DOHH2 (cell line): Measurements from ENCODE around the gene THBD.

Experiments used
- H3F3A ChIP-seq: fragments of 200-600 bp; sonication (generic), shearing (Covaris generic); 2 replicates; pipeline ENCODE4 v1.6.0; 2016; ENCODE audit warnings: antibody characterized with exemption, mild to moderate bottlenecking; ENCODE audit not compliant: control insufficient read depth, insufficient read depth
- H3K27ac ChIP-seq: fragments of 200-600 bp; sonication (generic); 2 replicates; pipeline ENCODE4 v1.5.1; 2014; ENCODE audit warnings: low read depth, mild to moderate bottlenecking, low read length, moderate library complexity
- H3K27me3 ChIP-seq: fragments of 200-600 bp; sonication (generic); 2 replicates; pipeline ENCODE4 v1.6.1; 2014; ENCODE audit warnings: mild to moderate bottlenecking, low read length, mixed read lengths; ENCODE audit not compliant: control insufficient read depth
- H3K36me3 ChIP-seq: fragments of 200-600 bp; sonication (generic); 2 replicates; pipeline ENCODE4 v1.6.1; 2014; ENCODE audit warnings: mild to moderate bottlenecking, low read length, moderate library complexity, mixed read lengths; ENCODE audit not compliant: control insufficient read depth
- H3K4me1 ChIP-seq: fragments of 200-600 bp; sonication (generic); 2 replicates; pipeline ENCODE4 v1.6.1; 2014; ENCODE audit warnings: mild to moderate bottlenecking, low read length, mixed read lengths; ENCODE audit not compliant: control insufficient read depth
- H3K4me2 ChIP-seq: fragments of 200-600 bp; sonication (generic); 2 replicates; pipeline ENCODE4 v1.6.0; 2014; ENCODE audit warnings: mild to moderate bottlenecking, low read length, moderate library complexity
- H3K4me3 ChIP-seq: fragments of 200-600 bp; sonication (generic); 2 replicates; pipeline ENCODE4 v1.5.1; 2014; ENCODE audit warnings: mild to moderate bottlenecking, low read length, mixed read lengths
- H3K79me2 ChIP-seq: fragments of 200-600 bp; sonication (generic); 2 replicates; pipeline ENCODE4 v1.6.1; 2014; ENCODE audit warnings: mild to moderate bottlenecking, low read length, mixed read lengths; ENCODE audit not compliant: control insufficient read depth
- H3K9me2 ChIP-seq: fragments of 200-600 bp; sonication (generic); replicated peaks from 2 replicates; pipeline ENCODE4 v1.6.1; 2014; ENCODE audit warnings: mild to moderate bottlenecking, low read length, mixed read lengths; ENCODE audit not compliant: control insufficient read depth
- H3K9me3 ChIP-seq: fragments of 200-600 bp; sonication (generic); 2 replicates; pipeline ENCODE4 v1.6.1; 2014; ENCODE audit warnings: antibody characterized with exemption, low read length, mixed read lengths; ENCODE audit not compliant: control insufficient read depth, insufficient read depth
- H4K20me1 ChIP-seq: fragments of 200-600 bp; sonication (generic); 2 replicates; pipeline ENCODE4 v1.6.0; 2014; ENCODE audit warnings: low read depth, mild to moderate bottlenecking, antibody characterized with exemption, low read length, moderate library complexity; ENCODE audit not compliant: control insufficient read depth, insufficient read depth
- EZH2phosphoT487 ChIP-seq: fragments of 200-600 bp; sonication (generic); IDR thresholded peaks from 2 replicates; pipeline ENCODE4 v1.6.1; 2017; ENCODE audit warnings: borderline replicate concordance, mild to moderate bottlenecking, antibody characterized with exemption, low read length, moderate library complexity, mixed read lengths
- TF ChIP-seq, protein P1 (sequence below): fragments of 200-600 bp; sonication (generic); IDR thresholded peaks from one replicate; pipeline ENCODE4 v1.5.1; 2014; ENCODE audit warnings: antibody characterized with exemption, mild to moderate bottlenecking, low read depth, low read length; ENCODE audit not compliant: poor library complexity, severe bottlenecking

Gene THBD

DNA sequence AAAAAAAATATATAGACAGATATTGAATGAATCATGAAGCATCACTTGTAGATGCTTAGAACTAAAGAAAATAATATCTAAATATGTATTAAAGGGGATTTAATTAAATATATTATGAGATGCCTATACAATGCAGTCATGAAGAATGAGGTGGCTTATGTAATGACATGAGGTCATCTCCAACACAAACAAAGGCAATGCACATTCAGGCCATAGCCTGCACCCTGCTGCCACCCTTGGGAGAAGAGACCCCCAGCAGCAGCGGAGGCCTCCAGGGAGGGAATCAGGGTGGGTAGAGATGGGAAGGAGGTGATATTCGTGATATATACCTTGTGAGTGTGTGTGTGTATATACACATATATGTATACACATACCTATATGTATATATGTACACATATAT is 40.8 kb downstream of the THBD start:
- no peaks in the 10 kb centered on the region for H3K27me3 ChIP-seq
- no peak overlapping the region for H3K4me3 ChIP-seq
- H3K9me3 ChIP-seq = no peaks in the 10 kb centered on the region
- no peak for TF ChIP-seq EZH2phosphoT487
- TF ChIP-seq, protein P1, sequence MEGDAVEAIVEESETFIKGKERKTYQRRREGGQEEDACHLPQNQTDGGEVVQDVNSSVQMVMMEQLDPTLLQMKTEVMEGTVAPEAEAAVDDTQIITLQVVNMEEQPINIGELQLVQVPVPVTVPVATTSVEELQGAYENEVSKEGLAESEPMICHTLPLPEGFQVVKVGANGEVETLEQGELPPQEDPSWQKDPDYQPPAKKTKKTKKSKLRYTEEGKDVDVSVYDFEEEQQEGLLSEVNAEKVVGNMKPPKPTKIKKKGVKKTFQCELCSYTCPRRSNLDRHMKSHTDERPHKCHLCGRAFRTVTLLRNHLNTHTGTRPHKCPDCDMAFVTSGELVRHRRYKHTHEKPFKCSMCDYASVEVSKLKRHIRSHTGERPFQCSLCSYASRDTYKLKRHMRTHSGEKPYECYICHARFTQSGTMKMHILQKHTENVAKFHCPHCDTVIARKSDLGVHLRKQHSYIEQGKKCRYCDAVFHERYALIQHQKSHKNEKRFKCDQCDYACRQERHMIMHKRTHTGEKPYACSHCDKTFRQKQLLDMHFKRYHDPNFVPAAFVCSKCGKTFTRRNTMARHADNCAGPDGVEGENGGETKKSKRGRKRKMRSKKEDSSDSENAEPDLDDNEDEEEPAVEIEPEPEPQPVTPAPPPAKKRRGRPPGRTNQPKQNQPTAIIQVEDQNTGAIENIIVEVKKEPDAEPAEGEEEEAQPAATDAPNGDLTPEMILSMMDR = no peak
- no peaks in the 10 kb centered on the region for H3K4me1 ChIP-seq
- no peaks in the 10 kb centered on the region for H3F3A ChIP-seq
- no peak overlapping the region for H3K27ac ChIP-seq
- no peaks in the 10 kb centered on the region for H4K20me1 ChIP-seq
- no peak overlapping the region for H3K4me2 ChIP-seq
- no peaks in the 10 kb centered on the region for H3K79me2 ChIP-seq
- no peaks in the 10 kb centered on the region for H3K36me3 ChIP-seq
- no peaks in the 10 kb centered on the region for H3K9me2 ChIP-seq

DNA sequence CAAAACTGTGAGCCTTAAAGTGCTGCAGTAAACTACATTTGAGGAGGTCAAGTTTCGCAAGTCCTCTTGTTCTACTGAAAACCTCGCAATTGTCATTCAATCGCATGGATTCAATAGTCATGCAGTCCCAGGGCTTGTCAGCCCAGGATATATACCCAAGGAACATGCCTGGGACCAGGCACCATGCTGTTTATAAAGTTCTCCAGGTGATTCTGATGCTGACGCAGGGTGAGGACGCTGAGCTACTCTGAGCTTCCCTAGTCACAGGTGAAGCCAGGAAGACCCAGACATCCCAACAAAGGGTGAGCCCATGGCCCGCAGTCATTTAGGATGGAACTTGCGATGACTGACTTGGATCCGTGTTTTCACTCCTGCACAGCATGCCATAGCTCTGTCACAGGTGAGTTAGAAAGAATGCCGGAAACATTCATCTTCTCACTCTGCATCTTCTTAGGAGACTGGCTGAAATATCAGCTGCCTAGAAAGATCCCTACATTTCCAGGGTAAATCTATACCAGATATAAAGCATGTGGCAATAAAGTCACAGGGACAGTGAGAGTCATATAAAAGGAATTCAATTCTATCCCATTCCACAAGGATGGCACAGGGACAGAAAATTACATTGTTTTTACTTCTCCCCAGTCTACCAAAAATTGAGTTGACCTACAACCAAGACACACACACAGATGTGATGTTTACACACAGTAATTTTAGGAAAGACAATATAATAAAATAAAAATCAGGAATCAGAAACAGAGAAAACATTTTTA is 41.4 kb downstream of the THBD start:
- Histone ChIP-seq H3K27ac (no peak overlapping the region), H4K20me1 (no peaks in the 10 kb centered on the region), H3K27me3 (no peaks in the 10 kb centered on the region), H3K79me2 (no peaks in the 10 kb centered on the region), H3K4me2 (no peak overlapping the region), H3K4me3 (no peak overlapping the region), H3K4me1 (no peaks in the 10 kb centered on the region), H3K36me3 (no peaks in the 10 kb centered on the region), H3K9me2 (no peaks in the 10 kb centered on the region), H3K9me3 (no peaks in the 10 kb centered on the region), H3F3A (no peaks in the 10 kb centered on the region)
- TF ChIP-seq, protein P1 = no peak
- TF ChIP-seq EZH2phosphoT487 = no peak

DNA sequence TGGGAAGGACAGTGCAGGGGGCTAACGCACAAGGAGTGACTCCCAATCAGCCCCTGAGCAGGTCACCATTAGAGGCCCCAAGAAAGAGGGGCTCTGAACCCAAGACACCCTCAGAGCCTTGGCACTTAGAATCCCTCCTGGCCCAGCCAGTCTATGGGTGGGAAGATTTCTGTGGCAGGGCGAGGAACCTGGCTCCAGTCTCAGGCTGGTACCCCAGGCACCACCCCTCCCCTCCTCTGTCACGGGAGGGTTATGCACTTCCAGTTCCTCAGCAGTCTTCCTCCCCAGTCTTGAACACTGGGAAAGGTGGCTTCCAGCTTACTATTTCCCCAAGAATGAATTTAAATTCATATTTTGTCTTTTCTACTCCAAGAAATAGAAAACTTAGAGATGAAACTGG is 42.0 kb downstream of the THBD start:
- H3K4me2 ChIP-seq = no peak overlapping the region
- H3K27me3 ChIP-seq = no peaks in the 10 kb centered on the region
- H3K4me1 ChIP-seq = no peaks in the 10 kb centered on the region
- H3K79me2 ChIP-seq = no peaks in the 10 kb centered on the region
- H3K36me3 ChIP-seq = no peaks in the 10 kb centered on the region
- no peak overlapping the region for H3K4me3 ChIP-seq
- TF ChIP-seq, protein P1 = no peak
- TF ChIP-seq EZH2phosphoT487 = no peak
- H4K20me1 ChIP-seq = no peaks in the 10 kb centered on the region
- H3K9me2 ChIP-seq = no peaks in the 10 kb centered on the region
- no peaks in the 10 kb centered on the region for H3F3A ChIP-seq
- no peaks in the 10 kb centered on the region for H3K9me3 ChIP-seq
- H3K27ac ChIP-seq = no peak overlapping the region
